Activated CD4-positive, alpha-beta T cell treated with anti-CD3 and anti-CD28 coated beads, Interleukin-2, amount 50 U/mL, for 1 hour (primary cell): ENCODE results near the gene CDC6.

Source experiments
- DNase-seq: peaks from one replicate; pipeline ENCODE4 v3.0.0-alpha.2; 2020

The CDC6 gene

GRCh38 chr17:40312131-40312731 is 24.6 kb downstream of the CDC6 start:
- no peak for DNase-seq

GRCh38 chr17:40312893-40313667 is 25.4 kb downstream of the CDC6 start:
- no peak for DNase-seq

GRCh38 chr17:40313668-40314583 is 26.2 kb downstream of the CDC6 start:
- DNase-seq = no peak

GRCh38 chr17:40314584-40314956 is 26.9 kb downstream of the CDC6 start:
- peak; percentile 81 for DNase-seq

GRCh38 chr17:40315206-40315605 is 27.5 kb downstream of the CDC6 start:
- no peak for DNase-seq

- no peak for DNase-seq
Measured at GRCh38 chr17:40315678-40316570, 28.2 kb downstream of the CDC6 start.

- no peak for DNase-seq
Measured at GRCh38 chr17:40316571-40317344, 29.1 kb downstream of the CDC6 start.

- DNase-seq = peak; percentile 55
Measured at GRCh38 chr17:40317345-40317873, 29.7 kb downstream of the CDC6 start.

GRCh38 chr17:40317880-40318829 is 30.5 kb downstream of the CDC6 start:
- peak; percentile 89 for DNase-seq

GRCh38 chr17:40318830-40319391 is 31.2 kb downstream of the CDC6 start:
- no peak for DNase-seq

GRCh38 chr17:40319651-40320540 is 32.2 kb downstream of the CDC6 start:
- DNase-seq = peak; percentile 87

GRCh38 chr17:40320756-40321523 is 33.3 kb downstream of the CDC6 start:
- DNase-seq = peak; percentile 75

- no peak for DNase-seq
Measured at GRCh38 chr17:40321524-40321929, 33.8 kb downstream of the CDC6 start.

GRCh38 chr17:40321961-40322357 is 34.3 kb downstream of the CDC6 start:
- no peak for DNase-seq

GRCh38 chr17:40322358-40323315 is 35.0 kb downstream of the CDC6 start:
- DNase-seq = peak; percentile 86
